Hematopoietic multipotent progenitor cell treated with erythropoietin and hydrocortisone succinate and interleukin-3 and kit ligand, for 4 days (in vitro differentiated cells): Measurements from ENCODE around the gene AGAP1.
"Not testable (repeated sequence)": the region's sequence is repeated elsewhere in the genome, so short reads cannot be mapped to it uniquely, and the experiment has no call there.

Experiments used
- DNase-seq: peaks from one replicate; pipeline ENCODE4 v3.0.0-alpha.2; 2015

The AGAP1 gene

DNA sequence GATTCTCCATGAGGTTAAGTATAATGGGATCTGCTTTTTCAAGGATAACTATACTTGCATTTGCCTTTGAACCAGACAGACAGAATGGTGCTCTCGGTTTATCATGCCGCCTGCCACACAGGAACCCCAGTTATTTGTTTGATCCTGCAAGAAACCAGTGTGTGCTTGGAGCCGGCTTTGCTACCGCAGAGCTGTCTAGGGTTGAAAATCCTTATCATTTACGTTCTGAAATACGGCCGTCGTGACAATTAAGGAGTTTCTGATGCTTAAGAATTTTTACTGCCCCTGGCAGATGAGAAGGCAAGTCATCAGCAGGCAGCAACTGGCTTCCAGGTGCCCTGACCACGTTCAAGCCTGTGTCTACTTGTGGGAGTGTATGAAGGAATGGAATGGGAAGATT is 562.3 kb downstream of the AGAP1 start:
- DNase-seq = no peak

DNA sequence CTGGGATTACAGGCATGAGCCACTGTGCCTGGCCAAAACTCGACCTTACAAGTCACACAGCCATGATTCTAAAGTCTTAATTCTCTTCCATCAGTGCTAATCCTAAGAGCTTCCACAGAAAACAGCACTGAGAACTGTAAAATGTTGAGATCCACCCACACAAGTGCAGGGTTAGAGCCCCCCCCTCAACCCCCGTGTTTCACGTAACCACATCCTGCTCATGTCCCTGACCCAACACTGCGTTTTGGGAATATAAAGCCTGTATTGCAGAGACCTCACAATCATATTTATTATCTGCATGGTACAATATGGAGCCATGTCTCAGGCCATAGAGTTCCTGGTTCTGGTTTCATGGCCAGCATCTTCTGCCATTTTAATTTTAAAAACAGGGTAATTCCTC is 563.5 kb downstream of the AGAP1 start:
- no peak for DNase-seq

DNA sequence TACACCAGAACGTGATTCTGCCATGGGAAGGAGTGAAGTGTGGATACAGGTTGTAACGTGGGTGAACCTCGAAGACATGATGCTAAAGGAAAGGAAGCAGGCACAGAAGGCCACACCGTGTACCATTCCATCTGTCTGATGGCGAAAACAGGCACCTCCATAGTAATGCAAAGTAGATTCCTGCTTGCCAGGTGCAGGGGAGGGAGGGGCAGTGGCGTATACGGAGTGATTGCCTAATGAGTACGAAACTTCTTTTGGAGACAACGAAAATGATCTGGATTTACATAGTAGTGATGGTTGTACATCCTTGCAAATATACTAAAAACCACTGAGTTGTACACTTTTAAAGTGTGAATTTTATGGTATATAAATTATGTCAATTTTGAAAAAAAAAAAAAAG is 567.7 kb downstream of the AGAP1 start:
- DNase-seq = no peak

DNA sequence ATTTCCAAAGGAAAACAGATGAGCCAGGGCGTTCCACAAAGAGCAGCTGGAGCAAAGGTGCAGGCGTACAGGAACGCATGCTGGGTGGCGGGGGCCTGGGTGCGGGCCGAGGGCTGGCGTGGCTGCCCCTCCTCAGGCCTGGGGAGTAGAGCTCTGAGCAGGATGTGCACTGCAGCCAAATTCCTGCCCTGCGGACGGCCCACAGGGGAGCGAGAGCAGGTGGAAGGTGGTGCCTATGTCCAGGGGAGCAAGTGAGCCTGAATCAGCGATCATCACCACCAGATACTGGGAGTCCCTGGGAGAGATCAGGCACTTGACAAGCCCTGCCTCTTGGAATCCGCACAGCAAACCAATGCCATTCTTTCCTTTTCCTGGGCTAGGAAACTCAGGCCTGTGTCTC is 568.1 kb downstream of the AGAP1 start:
- no peak for DNase-seq

DNA sequence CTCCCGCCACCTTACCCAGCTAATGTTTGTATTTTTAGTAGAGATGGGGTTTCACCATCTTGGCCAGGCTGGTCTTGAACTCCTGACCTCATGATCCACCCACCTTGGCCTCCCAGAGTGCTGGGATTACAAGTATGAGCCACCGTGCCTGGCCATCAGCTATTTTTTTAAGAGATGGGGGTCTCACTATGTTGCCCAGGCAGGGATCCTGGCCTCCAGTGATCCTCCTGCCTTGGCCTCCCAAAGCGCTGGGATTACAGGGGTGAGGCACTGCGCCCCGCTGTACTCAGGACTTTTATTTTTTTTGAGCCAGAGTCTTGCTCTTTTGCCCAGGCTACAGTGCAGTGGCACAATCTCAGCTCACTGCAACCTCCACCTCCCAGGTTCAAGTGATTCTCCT is 569.0 kb downstream of the AGAP1 start:
- not testable (repeated sequence) for DNase-seq

DNA sequence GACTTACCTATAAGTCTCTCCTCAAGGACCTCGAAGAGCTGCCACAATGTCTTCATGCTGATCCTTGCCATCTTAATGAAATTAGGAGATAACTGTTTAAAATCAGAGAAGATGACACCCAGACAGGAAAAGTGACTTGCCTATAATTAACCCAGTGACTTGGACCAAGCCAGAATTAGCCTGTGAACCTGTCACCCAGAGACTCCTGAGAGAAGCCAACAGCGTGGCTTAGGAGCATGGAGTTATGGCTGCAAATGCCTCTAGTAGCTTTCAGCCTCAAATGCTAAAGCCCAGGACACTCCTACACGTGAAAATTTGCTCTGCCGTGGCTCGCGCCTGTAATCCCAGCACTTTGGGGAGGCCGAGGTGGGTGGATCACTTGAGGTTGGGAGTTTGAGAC is 570.2 kb downstream of the AGAP1 start:
- DNase-seq = no peak

DNA sequence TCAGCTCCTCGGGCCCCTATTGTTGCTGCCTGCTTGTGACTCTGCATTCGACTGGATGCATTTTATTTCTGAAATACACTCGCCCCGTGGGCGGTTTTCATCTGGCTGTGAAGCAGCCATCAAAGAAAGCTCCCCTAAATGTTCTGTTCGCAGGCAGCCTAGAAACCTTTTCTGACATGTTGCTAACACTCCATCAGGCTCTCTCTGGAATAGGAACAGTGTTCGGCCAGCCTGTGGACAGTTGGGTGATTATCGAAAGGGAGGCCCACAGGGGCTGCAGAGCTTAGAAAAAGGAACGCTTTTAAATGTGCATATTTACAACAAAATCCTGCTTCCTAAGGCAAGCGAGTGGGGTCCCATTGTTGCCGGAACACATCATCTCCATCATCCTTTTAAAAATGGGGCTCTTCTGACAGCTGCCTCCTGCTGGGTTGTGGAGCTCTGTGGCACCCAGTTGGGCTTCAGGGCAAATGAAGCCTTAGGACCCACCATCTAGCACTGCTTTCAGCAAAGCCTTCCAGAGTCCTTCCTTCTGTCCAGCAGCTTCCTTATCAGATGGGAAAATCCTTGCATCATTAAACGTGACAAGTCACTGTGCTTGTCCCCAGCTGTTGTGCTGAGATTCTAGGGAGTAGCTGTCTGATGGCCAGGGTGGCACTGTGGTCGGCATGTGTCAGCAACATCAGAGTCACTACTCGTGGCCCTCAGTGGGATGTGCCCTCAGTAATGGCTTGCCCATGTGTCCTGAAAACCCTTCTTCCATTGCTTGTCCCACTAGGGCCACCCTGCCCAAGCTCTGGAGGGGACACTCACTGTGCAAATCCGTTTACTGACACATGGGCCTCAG is 571.7 kb downstream of the AGAP1 start:
- DNase-seq = no peak

DNA sequence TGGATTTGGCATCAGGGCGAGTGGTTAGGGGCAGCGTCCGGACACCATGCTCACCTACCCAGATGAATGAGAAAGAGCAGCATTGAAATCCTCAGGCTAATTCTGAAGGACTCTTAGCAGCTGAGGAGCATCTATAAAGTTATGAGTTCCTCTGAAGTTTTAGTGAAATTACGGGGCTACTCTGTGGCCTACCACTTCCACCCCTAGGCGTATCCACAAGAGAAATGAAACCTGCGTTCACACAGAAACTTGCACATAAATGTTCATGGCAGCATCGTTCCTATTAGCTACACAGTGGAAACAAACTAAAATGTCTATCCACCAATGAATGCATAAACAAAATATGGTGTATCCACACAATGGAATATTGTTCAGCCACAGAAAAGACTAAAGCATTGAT is 576.4 kb downstream of the AGAP1 start:
- DNase-seq = no peak

DNA sequence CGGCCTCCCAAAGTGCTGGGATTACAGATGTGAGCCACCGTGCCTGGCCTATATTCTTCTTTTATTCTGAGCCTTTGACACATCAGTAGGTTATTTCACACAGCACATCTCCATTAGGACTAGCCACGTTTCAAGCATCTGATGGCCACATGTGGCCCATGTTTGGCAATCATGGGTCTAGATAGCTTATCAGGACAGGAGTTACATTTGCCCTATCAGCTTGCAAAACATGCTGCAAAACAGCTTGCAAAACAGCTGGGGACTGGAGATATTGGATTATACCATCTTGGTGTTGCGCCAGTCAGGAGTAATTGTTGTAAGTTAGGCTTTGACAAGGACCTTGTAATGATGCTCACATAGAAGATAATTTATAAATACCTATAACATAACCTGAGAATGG is 579.4 kb downstream of the AGAP1 start:
- peak; percentile 34 for DNase-seq

DNA sequence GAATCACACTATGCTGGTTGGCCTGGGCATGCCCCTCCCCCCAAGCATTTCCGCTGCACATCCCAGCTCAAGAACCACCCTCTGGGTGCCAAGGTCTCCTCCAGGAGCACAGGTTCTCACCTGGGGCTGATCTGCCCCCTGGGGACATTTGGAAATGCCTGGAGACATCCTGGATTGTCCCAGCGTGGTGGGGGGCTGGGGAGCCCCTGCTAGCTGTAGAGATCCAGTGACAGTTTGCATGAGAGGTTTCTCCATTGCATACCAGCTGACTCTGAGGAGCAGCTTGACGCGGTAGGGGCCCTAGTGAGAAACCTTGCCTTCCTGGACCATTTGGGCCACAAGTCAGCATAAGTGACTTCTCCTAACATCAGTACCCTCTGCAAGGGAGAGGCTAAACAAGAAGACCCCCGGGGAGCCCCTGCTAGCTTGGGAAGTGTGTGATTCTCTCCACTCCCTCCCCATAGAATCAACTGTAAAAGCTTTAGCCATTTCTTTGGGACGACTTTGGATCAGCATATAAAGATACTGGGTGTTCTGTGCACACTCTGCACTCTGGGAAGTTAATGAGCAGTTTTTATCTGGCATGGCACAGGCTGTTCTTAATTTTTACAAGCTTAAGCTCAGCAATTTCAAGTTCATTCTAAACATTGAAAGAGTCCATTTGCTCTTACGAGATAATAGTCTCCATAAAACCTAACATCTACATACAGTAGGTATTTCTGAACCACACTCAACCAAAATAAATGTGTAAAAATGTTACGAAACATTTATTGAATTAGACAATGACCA is 580.2 kb downstream of the AGAP1 start:
- DNase-seq = no peak

DNA sequence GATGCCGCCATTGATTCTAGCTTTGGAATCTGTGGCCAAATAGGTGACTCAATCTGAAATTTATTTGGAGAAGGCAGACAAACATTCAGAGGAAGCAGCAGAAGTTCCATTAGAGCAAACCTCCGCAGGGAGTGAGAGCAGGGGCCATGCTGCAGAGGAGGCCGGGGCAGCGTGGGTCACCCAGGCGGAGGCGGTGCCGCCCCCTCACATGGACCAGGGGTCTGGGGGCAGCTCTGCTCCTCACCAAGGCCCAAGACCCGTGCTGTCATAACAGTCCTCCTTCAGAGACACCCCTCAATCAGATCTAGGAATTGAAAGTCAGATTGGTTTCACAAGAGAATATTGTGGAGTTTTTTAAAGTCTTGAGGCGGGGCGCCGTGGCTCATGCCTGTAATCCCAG is 582.0 kb downstream of the AGAP1 start:
- DNase-seq = no peak

DNA sequence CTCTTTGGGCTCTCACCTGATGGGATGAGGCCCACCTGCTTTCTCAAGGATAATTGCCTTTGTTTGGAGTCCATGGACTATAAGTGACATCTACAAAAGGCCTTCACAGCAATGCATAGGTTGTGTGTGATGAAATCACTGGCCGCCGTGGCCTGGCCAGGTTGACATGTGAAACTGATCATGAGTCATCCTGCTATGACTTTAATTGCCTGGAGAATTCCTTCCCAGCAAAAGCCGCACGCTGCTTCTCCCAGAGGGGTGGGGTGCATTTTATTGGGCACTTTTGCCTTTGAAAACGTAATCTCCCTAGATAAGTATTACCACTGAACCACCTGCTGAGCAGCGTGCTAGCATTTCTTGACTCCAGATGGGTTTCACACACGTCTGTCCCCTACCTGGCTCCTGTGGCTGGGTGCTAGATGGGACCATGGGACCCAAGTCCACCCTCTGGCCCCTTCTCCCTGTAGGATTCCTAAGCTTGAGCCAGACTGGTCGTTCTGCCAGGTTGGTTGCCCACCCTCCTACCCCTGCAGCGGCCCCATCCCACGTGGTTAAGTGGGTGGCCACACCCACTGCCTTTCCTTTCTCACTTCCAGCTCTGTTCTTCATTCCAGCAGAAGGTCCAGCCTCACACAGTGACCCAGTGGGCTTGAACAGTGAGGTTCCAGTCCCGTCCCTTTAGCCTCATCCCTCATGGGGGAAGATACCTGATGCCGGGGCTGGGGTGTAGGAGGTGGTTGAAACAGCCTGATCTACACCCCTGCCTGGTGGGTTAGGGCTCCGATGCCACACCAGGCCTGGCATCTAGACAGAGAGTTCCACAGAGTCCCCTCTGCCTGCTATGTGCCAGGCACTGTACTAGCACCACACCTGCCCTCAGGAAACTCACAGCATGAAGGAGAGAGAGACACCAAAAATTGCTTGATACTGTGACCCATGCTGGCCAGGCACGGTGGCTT is 584.7 kb downstream of the AGAP1 start:
- DNase-seq = no peak

DNA sequence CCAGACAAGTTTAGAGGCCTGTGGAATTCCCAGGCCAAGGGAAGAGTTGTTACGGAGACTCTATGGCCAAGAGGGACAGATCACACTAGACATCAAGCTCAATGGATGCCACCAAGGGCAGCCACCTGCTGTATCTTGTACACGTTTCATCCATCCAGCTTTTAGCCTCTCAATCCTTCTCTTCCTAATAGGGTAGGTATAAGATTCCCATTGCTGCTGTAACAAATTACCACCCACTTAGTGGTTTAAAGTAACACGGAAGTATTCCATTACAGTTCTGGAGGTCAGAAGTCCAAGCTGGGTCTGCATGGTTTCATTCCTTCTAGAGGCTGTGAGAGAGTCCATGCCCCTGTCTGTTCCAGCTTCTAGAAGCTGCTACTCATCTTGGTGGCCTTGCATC is 586.6 kb downstream of the AGAP1 start:
- DNase-seq = no peak

DNA sequence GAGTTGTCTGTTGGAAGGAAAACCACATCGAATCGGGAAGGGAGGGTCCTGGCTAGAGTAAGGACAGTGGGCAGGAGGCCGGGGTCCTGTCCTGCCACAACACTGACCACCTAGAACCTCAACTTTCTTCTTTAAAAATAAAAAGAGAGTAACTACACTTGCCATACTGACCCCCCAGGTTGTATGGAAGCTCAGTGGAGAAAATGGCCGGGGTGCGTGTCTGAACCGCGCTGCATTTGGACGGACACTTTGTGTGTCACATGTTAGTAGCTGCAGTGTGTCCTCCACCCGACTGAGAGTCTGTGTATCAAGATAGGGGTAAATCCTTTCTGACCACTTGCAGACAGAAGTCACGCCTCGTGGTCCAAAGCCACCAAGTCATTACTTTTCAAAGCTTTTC is 587.3 kb downstream of the AGAP1 start:
- DNase-seq = no peak

DNA sequence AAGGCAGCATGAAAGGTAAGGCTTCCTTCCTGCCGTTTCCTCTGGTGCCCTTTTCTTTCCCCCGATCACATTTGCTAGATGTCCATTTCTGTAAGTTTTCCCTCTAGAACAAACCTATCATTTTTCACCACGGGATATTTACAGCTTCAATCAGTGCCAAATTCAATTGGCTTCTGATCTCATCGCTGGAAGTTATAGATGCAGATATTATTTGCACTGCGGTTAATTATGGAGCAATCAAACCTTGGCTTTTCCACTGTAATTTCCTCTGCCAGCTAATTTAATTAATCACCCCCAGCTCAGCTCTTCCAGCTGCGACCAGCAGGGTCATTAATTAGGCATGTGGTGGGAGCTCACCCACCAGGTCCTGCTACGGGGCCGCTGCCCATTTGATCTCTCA is 588.2 kb downstream of the AGAP1 start:
- no peak for DNase-seq

DNA sequence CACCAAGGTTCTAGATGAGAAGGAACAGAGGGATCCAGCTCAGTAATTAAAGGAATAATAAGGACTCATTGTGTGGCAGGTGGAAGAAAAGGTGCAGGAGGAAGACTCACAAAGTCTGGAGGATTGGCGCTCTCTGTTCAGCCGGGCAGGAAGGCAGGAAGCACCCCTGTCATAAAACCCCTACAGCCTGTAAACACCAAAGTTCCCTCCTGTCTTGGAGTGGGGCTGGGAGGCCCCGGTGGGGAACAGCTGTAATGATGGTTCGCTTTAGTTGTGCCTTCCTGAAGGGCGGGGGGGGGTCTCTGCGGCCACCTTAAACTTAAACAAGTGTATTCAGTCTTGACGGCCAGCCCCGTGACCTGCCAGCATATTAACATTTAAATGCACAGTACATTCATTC is 590.1 kb downstream of the AGAP1 start:
- DNase-seq = no peak

DNA sequence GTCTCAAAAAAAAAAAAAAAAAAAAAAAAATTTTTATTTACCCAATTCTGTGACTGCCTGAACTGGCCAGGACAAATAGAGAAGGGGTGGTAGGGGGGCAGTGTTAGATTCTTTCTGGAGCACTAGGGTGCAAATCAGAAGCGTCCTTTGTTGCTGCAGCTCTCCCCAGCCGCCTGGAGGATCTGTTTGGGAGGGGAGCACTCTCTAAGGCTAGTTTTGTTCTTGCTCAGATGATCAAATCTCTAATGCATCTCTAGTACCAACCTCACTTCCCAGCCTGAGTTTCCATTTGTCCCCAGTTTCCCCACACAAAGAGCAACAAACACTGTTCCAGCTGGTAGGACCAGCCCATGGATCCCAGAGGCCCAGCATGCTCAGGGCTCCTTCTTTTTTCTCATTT is 591.4 kb downstream of the AGAP1 start:
- DNase-seq = no peak

DNA sequence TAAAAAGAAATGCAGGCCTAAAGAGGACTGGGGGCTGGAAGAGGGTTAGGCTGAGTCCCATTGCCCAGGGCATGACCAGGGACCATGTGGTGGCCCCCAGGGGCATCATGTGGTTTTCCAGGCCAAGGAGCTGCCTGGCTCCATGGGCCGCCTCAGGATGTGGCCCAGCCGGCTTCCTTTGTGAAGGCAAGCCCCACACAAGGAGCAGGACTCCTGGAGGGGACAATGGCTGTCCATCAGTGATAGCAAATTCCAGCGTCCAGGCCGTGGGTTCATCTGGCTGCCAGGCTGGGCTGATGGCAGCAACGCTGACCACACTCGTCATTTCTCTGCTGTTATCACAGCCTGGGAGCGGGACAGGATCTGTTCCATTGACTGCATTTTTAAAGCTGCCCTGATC is 591.8 kb downstream of the AGAP1 start:
- no peak for DNase-seq

DNA sequence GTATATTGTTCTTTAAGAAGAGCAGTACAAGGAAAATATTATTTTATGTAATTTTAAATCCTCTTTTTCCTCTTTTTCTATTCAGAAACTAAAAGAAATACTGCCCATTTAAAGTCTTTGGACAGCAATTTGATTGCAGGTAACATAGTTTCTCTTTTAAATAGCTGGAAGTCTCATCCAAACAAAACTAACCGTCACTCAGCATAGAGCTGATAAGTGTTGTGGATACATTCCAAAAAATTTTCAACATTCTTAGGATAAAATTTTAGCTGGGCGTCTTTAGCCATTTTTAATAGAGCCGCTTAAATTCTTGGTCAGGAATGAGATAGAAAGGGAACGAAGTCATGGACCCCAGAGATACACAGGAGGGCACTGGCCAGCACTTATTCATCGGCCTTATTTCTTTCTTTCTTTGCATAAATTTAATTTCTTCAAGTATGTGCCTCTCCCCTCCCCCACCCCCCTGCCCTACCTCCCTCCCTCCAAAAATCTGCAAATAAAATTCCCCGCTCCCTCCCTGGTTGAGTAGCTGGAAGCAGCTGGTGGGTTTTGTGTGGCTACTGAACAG is 592.6 kb downstream of the AGAP1 start:
- no peak for DNase-seq

DNA sequence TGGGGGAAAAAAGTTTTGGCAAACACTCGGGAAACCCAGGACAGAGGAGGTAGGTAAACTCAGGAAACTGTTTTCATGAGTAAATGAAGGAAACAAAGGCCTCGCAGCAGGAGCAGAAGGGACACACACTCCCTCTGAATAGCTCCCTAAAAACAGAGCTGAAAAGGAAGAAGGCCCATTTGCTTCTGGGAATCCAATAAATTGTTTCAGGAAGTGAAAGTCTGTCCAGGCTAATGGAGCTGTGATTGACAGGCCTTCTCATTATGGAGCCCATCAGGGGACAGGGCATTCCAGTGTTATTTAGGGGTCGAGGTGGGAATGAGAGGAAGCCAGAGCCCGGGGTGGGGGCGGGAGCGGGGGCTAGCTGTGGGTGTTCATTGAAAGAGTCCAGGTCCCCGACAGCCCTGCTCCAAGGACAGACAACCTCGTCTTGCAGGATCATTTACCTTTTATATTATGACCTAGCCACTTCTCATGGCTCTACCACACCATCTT is 593.2 kb downstream of the AGAP1 start:
- DNase-seq = no peak

DNA sequence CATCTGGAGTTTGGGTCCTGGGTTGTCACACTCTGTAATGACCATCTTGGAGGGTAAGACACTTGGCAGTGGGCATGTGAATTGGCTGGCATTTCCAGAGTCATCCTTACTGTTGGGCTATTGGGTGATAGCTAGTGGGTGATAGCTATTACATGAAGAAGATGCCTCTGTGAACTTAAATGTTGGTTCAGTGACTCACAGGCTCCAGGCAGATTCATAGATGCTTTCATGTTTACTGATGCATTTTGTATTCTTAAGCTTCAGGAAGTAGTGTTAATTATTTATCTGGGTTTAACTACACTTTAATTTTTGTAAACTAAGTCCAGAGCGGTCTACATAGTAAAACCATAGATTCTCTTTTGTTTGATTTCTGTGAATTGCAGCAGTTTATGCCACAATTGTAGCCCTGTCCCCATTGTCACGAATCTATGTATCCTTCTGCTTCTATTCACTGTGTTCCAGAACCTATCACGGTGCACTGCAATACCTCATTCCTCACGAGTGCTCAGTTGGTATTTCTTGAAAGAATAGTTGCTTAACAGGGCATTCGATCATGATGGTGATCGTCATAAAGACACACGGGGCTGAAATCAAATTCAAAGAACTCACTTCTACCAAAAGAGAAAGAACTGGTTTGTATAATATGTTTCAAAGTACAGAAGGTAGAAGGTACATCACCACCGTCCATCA is 594.7 kb downstream of the AGAP1 start:
- DNase-seq = no peak
